ENCODE results near the gene MAP2K5.
A peak's percentile ranks its signal among the peaks of the same experiment; 100 is the strongest.

MAP2K5 gene

DNA sequence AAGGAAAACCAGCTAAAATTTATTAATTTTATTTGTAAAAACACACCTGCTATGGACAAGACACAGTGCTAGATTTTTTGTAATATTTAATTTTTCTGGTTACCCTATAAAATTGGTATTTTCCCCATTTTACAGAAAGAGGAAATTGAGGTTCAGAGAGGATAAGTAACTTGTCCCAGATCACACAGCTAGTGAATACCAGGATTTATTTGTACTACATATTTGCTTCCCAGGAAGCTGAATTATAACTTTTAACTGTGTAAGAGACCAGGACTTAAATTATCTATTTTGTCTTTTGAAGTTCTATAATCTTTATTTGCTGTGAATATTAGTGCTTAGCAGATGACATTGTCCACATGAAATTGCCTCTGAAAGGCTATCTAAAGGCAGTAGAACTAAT, 49.7 kb downstream of the MAP2K5 start:
- no peak for DNase-seq (ENCODE audit: low read depth)
- TF ChIP-seq CTCF (IDR thresholded peaks at IDR 0.05; ENCODE audit: low read length, missing control alignments), result no peak

DNA sequence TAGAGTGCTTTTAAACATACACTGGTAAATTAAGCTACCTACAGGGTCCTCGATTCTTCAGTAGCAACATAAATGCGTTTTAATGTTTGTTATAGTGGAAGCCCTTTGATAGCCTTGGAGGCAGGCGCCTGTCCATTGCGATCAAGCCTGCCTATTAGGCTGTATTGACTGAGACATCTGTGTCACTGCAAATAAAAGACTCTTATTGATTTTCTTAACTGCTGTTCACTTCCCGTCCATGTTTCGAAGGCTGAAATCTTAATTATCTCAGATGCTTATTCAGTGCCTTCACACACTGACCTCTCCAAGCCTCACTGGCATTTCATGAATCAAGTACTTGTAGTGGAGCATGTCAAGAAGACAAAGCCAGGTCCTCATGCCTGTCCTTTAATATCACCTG, 51.1 kb downstream of the MAP2K5 start:
- no peak overlapping the region for H3K4me3 ChIP-seq (replicated peaks; ENCODE audit: low read depth, low read length)
- no peak for DNase-seq (ENCODE audit: low read depth)
- no peak for TF ChIP-seq CTCF (IDR thresholded peaks at IDR 0.05; ENCODE audit: low read length, missing control alignments)

More for the DNA sequence above, 49.7 kb downstream of the MAP2K5 start:
- no peak overlapping the region for H3K4me3 ChIP-seq (replicated peaks; ENCODE audit: low read depth, low read length)

GRCh38 chr15:67594770-67595169, 52.3 kb downstream of the MAP2K5 start:
- H3K4me3 ChIP-seq (replicated peaks; ENCODE audit: low read depth, low read length), result no peak overlapping the region
- no peak for DNase-seq (ENCODE audit: low read depth)
- no peak for TF ChIP-seq CTCF (IDR thresholded peaks at IDR 0.05; ENCODE audit: low read length, missing control alignments)

DNA sequence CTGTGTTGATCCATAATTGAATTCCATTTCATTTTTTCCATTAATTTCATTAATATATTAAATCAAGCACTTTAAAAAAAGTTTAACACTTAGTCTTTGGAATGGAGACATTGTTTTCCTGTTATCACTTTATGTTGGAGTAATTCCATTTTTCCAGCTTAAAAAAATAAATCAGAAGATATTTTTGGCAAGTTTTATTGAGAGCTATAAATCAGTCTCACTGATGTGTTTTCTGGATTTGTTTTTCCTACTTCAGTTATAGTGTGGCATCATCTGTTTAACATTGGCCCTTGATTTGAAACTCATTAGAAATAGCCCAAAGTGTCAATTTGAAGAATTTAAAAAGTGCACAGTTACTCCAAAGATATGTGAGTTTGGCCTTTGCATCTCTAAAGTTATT, 53.1 kb downstream of the MAP2K5 start:
- TF ChIP-seq CTCF (IDR thresholded peaks at IDR 0.05; ENCODE audit: low read length, missing control alignments), result no peak
- H3K4me3 ChIP-seq (replicated peaks; ENCODE audit: low read depth, low read length), result no peak overlapping the region
- no peak for DNase-seq (ENCODE audit: low read depth)

DNA sequence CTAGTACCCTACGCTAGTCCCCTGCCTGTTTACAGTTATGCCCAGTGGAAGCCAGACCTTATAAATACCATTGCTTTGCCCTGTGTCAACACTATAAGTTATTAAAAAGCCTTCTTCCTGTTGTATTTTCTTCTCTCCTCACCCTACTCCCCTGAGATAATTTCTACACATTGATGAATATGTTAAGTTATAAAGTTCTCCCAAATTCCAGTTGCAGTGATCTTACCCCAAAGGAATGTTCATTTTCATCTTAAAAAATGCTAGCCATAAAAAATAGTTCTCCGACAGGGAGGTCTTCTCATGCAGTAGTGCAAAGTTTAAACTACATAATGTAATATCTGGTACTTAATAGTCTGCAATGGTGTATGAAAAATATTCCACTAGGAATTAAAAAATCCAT, 58.6 kb downstream of the MAP2K5 start:
- TF ChIP-seq CTCF (IDR thresholded peaks at IDR 0.05; ENCODE audit: low read length, missing control alignments), result no peak
- no peak overlapping the region for H3K4me3 ChIP-seq (replicated peaks; ENCODE audit: low read depth, low read length)

GRCh38 chr15:67603063-67603462, 60.6 kb downstream of the MAP2K5 start:
- no peak for TF ChIP-seq CTCF (IDR thresholded peaks at IDR 0.05; ENCODE audit: low read length, missing control alignments)
- DNase-seq (ENCODE audit: low read depth), result no peak
- H3K4me3 ChIP-seq (replicated peaks; ENCODE audit: low read depth, low read length), result no peak overlapping the region

More for the DNA sequence above, 58.6 kb downstream of the MAP2K5 start:
- DNase-seq (ENCODE audit: low read depth), result peak; percentile 27

- no peak overlapping the region for H3K4me3 ChIP-seq (replicated peaks; ENCODE audit: low read depth, low read length)
- no peak for DNase-seq (ENCODE audit: low read depth)
- no peak for TF ChIP-seq CTCF (IDR thresholded peaks at IDR 0.05; ENCODE audit: low read length, missing control alignments)
These were observed 63.4 kb downstream of the MAP2K5 start for GRCh38 chr15:67605871-67606270.
